Measurements from ENCODE around the gene NGF. TPM values are rescaled to one million over a fixed set of nuclear protein-coding genes. Genes with fewer than 3 reads are reported as not detected.
A peak's percentile ranks its signal among the peaks of the same experiment; 100 is the strongest.

Gene NGF
- total RNA-seq, 4 donors from 2014 or later = 2.9 to 7.5 (median 3.8) TPM

- Histone ChIP-seq H3K4me3 (no peak overlapping the region), H3K36me3 (no peaks in the 10 kb centered on the region), H3K4me1 (peaks cover 0 to 5% (median 2%) of the 10 kb centered on the region in 4 donors), H3K27me3 (no peaks in the 10 kb centered on the region), H3K9me3 (no peaks in the 10 kb centered on the region), H3K27ac (replicated peaks in 1 of 4) (no peak overlapping the region)
- no peak for DNase-seq (ENCODE audit: extremely low spot score)
- TF ChIP-seq POLR2A (IDR thresholded peaks at IDR 0.05; ENCODE audit: low read depth) (no peak), EP300 (IDR thresholded peaks at IDR 0.05) (no peak), POLR2AphosphoS5 (IDR thresholded peaks at IDR 0.05) (no peak), CTCF (IDR thresholded peaks at IDR 0.05) (no peak)
- intact Hi-C loops (cut with DNase I) = no loop called here
Measured at GRCh38 chr1:115373305-115373704, 35.3 kb upstream of the NGF start.

- Histone ChIP-seq H3K4me1 (peaks cover 21 to 36% (median 31%) of the 10 kb centered on the region in 4 donors), H3K9me3 (no peaks in the 10 kb centered on the region), H3K27me3 (no peaks in the 10 kb centered on the region), H3K27ac (replicated peaks in 1 of 4) (peak overlapping the region in 1 of 4 donors; percentile 14), H3K36me3 (no peaks in the 10 kb centered on the region), H3K4me3 (no peak overlapping the region)
- no peak for DNase-seq (ENCODE audit: extremely low spot score)
- TF ChIP-seq POLR2A (IDR thresholded peaks at IDR 0.05; ENCODE audit: low read depth) (no peak), EP300 (IDR thresholded peaks at IDR 0.05) (no peak), POLR2AphosphoS5 (IDR thresholded peaks at IDR 0.05) (no peak), CTCF (IDR thresholded peaks at IDR 0.05) (no peak)
- 74% methylated on average over 5 of the region's 5 CpGs for WGBS
- intact Hi-C loops (cut with DNase I) = no loop called here
Measured at GRCh38 chr1:115365738-115366137, 27.7 kb upstream of the NGF start.

- peak overlapping the region in 3 of 4 donors; percentile 7 to 68 (median 22) for H3K27ac ChIP-seq (replicated peaks in 1 of 4)
- intact Hi-C loops (cut with DNase I) = no loop called here
- peaks cover 21 to 35% (median 31%) of the 10 kb centered on the region in 4 donors for H3K4me1 ChIP-seq
- H3K27me3 ChIP-seq = no peaks in the 10 kb centered on the region
- H3K36me3 ChIP-seq = no peaks in the 10 kb centered on the region
- 51% methylated on average over 2 of the region's 2 CpGs for WGBS
- H3K9me3 ChIP-seq = no peaks in the 10 kb centered on the region
- TF ChIP-seq CTCF (IDR thresholded peaks at IDR 0.05) (no peak), POLR2A (IDR thresholded peaks at IDR 0.05; ENCODE audit: low read depth) (no peak), EP300 (IDR thresholded peaks at IDR 0.05) (no peak), POLR2AphosphoS5 (IDR thresholded peaks at IDR 0.05) (no peak)
- no peak for DNase-seq (ENCODE audit: extremely low spot score)
- H3K4me3 ChIP-seq = no peak overlapping the region
Measured at GRCh38 chr1:115364780-115365155, 26.7 kb upstream of the NGF start.

DNA sequence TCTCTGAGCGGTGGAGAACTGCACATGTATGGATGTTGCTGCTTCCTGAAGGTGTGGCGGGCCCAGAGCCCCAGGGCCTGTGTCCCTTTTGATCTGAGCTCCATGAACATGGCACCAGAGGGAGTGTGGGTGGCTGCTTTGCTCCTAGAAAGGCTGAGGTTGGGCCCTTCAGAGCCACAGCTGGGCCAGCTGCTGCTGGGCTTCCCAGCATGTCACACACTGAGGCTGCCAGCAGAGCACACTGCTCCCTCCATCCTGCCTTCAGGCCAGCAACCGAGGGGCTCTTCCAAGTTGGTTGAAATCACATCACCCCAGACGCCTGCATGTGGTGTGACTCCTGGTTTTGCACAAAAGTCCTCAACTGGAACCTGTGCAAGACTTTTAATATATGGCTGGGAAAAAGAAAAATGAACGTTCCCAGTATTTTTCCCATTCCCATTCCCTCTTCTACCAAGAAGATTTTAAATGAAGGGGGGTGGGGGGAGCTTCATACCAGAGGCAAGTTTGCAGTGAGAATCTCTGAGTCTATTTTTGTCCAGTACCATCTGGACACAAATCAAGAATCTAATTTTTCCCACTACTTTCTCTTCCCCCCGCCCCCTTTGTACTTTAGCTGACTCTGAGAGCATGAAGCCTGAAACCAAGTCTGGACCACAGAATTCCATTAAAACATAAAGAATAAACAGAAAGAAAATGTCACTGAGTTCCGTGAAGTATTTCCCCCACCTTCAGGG is 26.2 kb upstream of the NGF start:
- 53% methylated on average over 4 of the region's 7 CpGs for WGBS
- no peaks in the 10 kb centered on the region for H3K9me3 ChIP-seq
- H3K4me1 ChIP-seq = peaks cover 21 to 31% (median 28%) of the 10 kb centered on the region in 4 donors
- H3K27ac ChIP-seq (replicated peaks in 1 of 4) = peak overlapping the region; percentile 32 to 68 (median 46)
- DNase-seq (ENCODE audit: extremely low spot score) = no peak
- no peak overlapping the region for H3K4me3 ChIP-seq
- TF ChIP-seq POLR2AphosphoS5 (IDR thresholded peaks at IDR 0.05) (no peak), CTCF (IDR thresholded peaks at IDR 0.05) (no peak), EP300 (IDR thresholded peaks at IDR 0.05) (no peak), POLR2A (IDR thresholded peaks at IDR 0.05; ENCODE audit: low read depth) (no peak)
- H3K27me3 ChIP-seq = no peaks in the 10 kb centered on the region
- intact Hi-C loops (cut with DNase I) = no loop called here
- no peaks in the 10 kb centered on the region for H3K36me3 ChIP-seq
